DMS79 treated with DMSO at 0.1 percent for 48 hours (cell line): ENCODE results near the gene WFDC6.
"Not testable (repeated sequence)": the region's sequence is repeated elsewhere in the genome, so short reads cannot be mapped to it uniquely, and the experiment has no call there.

Experiments
- DNase-seq: peaks from one replicate; lab custom pipeline; 2025; lab: John Stamatoyannopoulos, UW

WFDC6 gene

DNA sequence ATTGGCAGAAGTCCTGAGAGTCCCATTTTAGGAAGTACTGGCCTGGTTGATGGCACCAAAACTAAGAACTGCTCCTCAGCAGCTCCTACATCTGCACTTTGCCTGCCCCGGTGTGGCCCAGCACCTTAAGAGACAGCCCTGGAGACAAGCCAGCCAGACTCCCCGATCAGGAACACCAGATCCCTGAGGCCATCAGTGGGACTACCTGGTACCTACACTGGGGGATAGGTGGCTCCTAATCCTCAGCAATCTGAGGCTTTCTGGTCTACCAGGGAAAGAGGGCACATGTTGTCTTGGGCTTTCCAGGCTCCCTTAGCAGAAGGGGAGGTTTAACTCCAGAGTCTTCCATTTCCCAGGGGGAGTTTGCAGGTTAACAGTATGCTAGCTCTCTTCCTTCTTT is at the start of gene WFDC6:
Gene WFDC6 (minus strand): TSS at position 101 of the 400 bp plus-strand sequence. CDS start 75 bp downstream, at position 26.
- no peak for DNase-seq

GRCh38 chr20:45588800-45589199 is 49.5 kb upstream of the WFDC6 start:
- DNase-seq, result no peak

DNA sequence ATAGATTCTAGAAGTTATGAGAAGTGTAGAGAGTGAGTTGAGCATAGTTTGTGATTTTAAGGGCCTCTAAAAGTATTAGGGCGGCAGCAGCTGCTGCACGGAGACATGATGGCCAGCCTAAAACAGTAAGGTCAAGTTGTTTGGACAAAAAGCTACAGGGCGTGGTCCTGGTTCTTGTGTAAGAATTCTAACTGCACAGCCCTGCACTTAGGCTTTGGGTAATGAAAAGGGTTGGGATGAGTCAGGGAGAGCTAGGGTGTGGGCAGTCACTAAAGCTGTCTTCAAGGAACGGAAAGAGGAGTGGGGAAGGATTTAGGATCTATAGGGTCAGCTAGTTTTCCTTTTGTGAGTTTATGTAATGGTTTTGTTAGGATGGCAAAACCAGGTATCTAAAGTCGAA is 46.7 kb upstream of the WFDC6 start:
- DNase-seq, result not testable (repeated sequence)

DNA sequence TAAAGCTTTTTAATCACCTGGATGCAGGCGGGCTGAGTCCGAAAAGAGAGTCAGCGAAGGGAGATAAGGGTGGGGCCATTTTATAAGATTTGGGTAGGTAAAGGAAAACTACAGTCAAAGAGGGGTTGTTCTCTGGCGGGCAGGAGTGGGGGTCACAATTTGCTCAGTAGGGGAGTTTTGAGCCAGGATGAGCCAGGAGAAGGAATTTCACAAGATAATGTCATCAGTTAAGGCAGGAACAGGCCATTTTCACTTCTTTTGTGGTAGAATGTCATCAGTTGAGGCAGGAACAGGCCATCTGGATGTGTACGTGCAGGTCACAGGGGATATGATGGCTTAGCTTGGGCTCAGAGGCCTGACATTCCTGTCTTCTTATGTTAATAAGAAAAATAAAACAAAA is 45.0 kb upstream of the WFDC6 start:
- not testable (repeated sequence) for DNase-seq

GRCh38 chr20:45583502-45583901 is 44.2 kb upstream of the WFDC6 start:
- no peak for DNase-seq

DNA sequence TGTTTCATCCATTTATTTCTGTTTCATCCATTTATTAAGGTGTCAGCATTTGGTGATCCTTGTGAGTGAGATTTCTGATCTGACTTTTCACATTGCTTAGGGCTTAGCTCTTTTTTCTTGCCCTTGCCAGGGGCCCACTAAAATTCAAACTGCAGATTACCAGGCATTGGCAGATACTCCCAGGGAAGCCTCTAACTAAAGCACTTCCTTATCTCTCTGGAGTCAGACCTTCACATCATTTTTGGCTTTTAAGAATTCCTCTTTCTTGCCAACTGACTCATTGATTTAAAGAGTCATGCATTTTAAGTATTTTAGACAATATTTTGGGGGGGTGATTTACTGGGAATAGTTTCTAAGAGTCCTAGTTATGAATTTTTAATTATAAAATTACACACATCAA is 42.4 kb upstream of the WFDC6 start:
- no peak for DNase-seq

DNA sequence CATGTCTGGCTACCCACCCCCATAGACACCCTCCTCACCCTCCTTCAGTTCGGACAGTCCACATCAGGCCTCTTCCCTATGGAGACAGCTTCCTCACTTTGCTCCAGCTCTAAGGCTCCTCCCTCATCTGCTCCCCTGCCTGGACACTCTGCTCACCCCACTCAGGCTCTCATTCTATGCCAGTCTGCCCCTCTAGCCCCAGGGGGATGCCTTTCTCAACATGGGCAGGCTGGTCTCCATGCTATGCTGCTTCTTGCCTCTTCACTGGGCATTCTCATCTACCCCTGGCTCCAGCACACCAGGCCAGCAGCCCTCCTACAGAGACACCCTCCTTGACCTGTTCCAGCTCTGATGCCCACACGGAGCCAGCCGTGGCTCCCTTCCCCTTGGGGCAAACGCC is 39.9 kb upstream of the WFDC6 start, which contains the start of gene WFDC8:
Gene WFDC8 (minus strand): TSS at position 101 of the 400 bp plus-strand sequence. CDS start 37 bp downstream, at position 64.
- no peak for DNase-seq

GRCh38 chr20:45578231-45578630 is 38.9 kb upstream of the WFDC6 start:
- DNase-seq, result no peak

- DNase-seq, result no peak
These were observed 37.7 kb upstream of the WFDC6 start for GRCh38 chr20:45576995-45577394.

DNA sequence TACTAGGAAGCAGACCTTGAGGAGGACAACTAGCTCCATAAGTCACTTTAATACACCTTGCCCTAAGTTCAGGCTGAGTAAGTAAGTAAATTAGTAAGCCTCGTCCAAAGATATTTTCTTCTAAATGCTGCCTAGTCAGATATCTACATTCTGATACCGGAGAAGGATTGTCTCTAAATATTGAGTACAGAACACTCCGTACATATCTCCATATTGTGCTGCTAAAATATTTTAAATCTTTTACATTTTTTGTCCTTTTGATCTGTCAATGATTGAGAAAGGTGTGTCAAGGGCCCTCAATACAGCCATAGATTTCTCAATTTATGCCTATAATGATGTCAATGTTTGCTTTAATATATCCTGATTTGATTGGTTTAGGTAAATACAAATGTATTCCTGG is 36.6 kb upstream of the WFDC6 start:
- no peak for DNase-seq

- not testable (repeated sequence) for DNase-seq
These were observed 30.4 kb upstream of the WFDC6 start for GRCh38 chr20:45569650-45570049.

GRCh38 chr20:45564760-45565276 is 25.5 kb upstream of the WFDC6 start:
- no peak for DNase-seq

- no peak for DNase-seq
These were observed 15.9 kb upstream of the WFDC6 start for GRCh38 chr20:45555198-45555597.

DNA sequence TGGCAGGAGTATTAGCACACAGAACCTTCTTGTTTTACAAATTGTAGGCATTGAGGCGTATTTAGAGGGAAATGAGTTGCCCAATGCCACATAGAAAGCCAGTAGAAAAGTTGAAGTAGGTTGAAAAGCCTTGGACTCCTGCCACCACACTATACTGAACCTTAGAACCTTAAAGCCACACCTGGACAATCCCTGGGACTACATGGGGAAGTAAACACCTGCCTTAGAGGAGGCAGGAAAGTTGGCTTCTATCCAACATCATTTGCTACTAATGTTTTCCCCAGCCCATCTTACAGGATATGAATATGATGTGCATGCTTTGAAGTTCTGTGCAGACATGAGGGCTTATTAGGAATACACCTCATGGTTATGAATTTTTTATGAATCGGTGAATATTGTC is 13.2 kb upstream of the WFDC6 start:
- no peak for DNase-seq

GRCh38 chr20:45550765-45551164 is 11.5 kb upstream of the WFDC6 start:
- no peak for DNase-seq

DNA sequence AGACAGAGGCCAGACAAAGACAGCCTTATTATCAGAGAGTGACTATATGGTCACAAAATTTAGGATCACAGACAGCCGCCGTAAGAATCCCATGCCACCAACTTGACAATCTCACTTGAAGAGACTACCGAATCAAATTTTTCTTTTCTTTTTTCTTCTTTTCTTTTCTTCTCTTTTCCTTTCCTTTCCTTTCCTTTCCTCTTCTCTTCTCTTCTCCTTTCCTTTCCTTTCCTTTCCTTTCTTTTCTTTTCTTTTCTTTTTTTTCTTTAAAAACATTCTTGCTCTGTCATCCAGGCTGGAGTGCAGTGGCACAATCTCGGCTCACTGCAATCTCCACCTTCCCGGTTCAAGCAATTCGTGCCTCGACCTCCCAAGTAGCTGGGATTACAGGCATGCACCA is 9.1 kb upstream of the WFDC6 start:
- DNase-seq, result no peak

- DNase-seq, result no peak
These were observed 8.0 kb upstream of the WFDC6 start, which contains the start of gene EPPIN for GRCh38 chr20:45547206-45547770. TSS of gene EPPIN (minus strand) at chr20:45547401. CDS start at chr20:45547357, 44 bp downstream.

DNA sequence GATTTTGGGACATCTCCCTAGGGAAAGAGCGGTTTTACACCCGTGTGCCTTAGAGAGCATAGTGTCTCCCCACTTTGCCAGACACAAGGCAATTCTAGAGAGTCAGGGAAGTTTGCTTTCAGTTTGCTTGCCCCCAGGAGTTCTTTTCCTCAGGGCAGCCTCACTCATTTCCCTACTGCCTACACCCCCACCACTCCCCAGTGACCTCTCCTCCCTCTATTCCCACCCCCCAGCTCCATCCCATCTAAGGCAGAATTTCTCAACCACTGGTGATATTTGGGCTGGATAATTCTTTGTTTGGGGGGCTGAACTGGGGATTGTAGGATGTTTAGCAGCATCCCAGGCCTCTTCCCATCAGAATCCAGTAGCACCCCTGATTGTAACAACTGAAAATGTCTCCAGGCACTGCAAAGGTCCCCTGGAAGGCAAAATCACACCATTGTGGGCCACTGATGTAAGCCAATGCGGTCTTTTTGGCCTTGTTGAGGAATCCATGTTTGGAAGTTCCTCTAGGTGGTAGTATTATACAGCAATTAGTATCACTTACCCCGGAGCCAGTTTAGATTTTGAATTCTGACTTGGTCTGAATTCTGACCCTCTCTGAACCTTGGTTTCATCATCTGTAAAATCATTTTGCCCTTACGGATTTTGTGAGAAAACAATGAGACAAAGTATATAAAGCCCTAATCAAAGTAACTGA is 6.6 kb upstream of the WFDC6 start:
- DNase-seq, result peak; percentile 3

- DNase-seq, result no peak
These were observed 6.1 kb upstream of the WFDC6 start for GRCh38 chr20:45545351-45545750.

DNA sequence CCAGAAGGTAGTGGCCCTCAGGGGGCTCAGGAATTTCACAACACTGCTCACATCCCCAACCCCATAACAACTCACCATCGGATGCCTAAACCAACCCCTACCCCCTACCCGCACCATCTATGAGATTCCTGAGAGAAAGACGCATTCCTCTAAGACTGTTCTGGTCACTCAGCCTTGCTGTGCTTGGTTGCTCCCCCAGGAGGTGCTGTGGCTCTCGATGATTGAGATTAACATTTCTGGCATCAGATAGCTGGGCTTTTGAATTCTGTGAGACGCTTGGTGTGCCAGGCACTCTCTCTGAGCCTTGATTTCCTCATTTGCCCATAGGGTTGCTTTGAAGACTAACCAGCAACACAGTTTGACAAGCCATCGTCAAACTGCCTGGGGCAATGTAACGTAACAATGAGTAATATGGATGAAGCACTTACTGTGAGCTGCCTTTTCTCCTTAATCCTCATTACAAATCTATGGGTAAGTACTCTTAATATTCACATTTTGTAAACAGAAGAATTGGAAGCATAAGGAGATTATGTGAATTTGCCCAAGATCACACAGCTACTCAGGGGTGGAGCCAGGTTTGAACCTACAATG is 978 bp downstream of the WFDC6 start:
- no peak for DNase-seq

DNA sequence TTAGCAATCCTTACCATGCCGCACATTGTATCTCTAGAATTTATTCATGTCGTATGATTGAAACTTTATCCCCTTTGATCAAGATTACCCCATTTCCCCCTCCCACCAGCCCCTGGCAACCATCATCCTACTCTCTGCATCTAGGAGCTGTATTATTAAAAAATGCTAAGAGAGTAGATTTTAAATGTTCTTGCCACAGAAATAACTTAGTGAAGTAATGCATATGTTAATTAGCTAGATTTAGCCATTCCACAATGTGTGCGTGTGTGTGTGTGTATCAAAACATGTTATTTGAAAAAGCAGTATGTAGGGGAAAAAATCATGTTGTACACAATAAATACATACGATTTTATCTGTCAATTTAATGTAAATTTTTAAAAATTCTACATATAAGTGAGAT is 12.0 kb downstream of the WFDC6 start:
- no peak for DNase-seq

DNA sequence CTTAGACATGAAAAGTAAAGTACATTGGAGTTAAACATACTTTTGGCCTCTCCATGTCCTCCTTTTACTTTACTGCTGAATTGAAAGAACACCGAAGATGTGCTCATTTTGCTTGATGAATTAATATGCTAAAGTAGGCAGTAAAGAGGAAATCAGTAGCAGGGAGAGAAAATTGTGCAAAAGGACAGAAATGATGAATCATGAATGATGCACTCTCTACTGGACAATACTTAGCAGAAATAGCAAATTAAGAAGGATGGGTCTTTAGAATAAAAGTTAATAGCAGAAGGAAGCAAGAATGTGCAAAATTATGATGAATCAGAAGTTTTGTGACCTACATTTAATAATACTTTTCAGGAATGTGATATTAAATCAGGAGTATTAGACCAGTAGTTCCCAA is 15.5 kb downstream of the WFDC6 start:
- DNase-seq, result no peak

- no peak for DNase-seq
These were observed 21.0 kb downstream of the WFDC6 start for GRCh38 chr20:45518282-45518681.
